ENCODE measurements around the gene TMEM135.

TMEM135 gene

GRCh38 chr11:87366763-87367405 is 329.1 kb downstream of the TMEM135 start:
- no peak for DNase-seq

- peak; percentile 17 for DNase-seq
Measured at GRCh38 chr11:87368151-87368550, 330.4 kb downstream of the TMEM135 start.

- DNase-seq = peak; percentile 56
Measured at GRCh38 chr11:87368858-87369480, 331.2 kb downstream of the TMEM135 start.

DNA sequence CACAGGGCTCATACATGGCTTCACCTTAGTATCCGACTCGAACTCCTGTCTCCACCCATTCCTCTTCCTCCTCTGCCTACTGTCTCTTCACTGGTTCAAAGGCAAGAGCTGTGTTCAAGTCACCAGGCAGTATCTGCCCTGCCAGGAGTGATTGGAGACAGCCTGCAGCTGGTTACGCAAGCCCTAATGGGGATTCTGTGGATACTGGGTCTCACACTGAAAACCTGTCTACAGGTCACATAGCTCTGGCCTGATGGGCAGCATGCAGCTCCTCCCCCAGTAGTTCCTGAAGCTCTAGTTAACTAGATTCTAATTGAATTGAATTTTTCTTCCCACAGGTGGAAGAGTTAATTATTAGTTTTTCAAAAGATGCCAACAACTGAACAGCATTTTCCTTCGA is 332.2 kb downstream of the TMEM135 start:
- no peak for DNase-seq

DNA sequence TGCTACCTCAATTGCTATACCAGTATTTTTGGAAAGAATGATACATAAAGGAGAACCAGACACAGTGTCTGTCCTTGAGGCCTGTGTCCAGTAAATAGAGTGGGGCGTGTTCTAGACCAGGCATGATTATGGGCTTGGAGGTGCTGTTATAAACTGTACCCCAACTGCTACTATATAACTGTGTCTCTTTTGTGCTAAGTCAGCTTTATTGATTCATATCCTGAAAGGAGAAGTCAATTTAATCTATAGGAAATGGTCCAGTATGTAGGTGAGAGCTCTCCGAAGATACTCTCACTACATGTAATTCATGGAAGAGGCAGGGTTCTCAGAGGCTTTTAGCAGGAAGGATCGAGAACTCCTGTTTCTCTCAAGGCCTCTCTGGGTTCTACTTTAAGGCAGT is 334.3 kb downstream of the TMEM135 start:
- DNase-seq = no peak

Data from NCI-H146 (cell line).